Measurements from ENCODE around the gene KRTAP9-7. TPM values are rescaled to one million over a fixed set of nuclear protein-coding genes. Genes with fewer than 3 reads are reported as not detected.

The KRTAP9-7 gene
- total RNA-seq, 1 experiment from 2014 or later: not detected

- no peaks in the 10 kb centered on the region for H3K9me3 ChIP-seq (ENCODE audit: control insufficient read depth, insufficient read depth, low read depth, low read length)
- no peak overlapping the region for H3K27ac ChIP-seq (ENCODE audit: low read length)
- ATAC-seq (no peak), DNase-seq (ENCODE audit: low read depth, low spot score) (no peak)
- no peak for TF ChIP-seq SIN3A (IDR thresholded peaks at IDR 0.05; ENCODE audit: borderline replicate concordance, insufficient read depth, low read depth, low read length)
- TF ChIP-seq TCF7L2 (IDR thresholded peaks at IDR 0.05; ENCODE audit: low read depth, low read length): no peak
- no peak for TF ChIP-seq POLR2AphosphoS5 (IDR thresholded peaks at IDR 0.05; ENCODE audit: low read depth, low read length)
- TF ChIP-seq, protein P1, sequence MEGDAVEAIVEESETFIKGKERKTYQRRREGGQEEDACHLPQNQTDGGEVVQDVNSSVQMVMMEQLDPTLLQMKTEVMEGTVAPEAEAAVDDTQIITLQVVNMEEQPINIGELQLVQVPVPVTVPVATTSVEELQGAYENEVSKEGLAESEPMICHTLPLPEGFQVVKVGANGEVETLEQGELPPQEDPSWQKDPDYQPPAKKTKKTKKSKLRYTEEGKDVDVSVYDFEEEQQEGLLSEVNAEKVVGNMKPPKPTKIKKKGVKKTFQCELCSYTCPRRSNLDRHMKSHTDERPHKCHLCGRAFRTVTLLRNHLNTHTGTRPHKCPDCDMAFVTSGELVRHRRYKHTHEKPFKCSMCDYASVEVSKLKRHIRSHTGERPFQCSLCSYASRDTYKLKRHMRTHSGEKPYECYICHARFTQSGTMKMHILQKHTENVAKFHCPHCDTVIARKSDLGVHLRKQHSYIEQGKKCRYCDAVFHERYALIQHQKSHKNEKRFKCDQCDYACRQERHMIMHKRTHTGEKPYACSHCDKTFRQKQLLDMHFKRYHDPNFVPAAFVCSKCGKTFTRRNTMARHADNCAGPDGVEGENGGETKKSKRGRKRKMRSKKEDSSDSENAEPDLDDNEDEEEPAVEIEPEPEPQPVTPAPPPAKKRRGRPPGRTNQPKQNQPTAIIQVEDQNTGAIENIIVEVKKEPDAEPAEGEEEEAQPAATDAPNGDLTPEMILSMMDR (IDR thresholded peaks at IDR 0.05): no peak
- TF ChIP-seq REST (IDR thresholded peaks at IDR 0.05; ENCODE audit: insufficient read depth in 1 of 2, low read depth in 2 of 2, low read length in 1 of 2): no peak
- in situ Hi-C loops (cut with HindIII; ENCODE audit: low pct_unique_long_range_greater_than_20kb, low sequenced_read_pairs) (no loop called here), intact Hi-C loops (cut with micrococcal nuclease; ENCODE audit: unreplicated experiment) (no loop called here)
- H3K4me1 ChIP-seq (ENCODE audit: control insufficient read depth, insufficient read depth, low read length): no peaks in the 10 kb centered on the region
- CTCF ChIA-PET: no interaction called here
- no peak overlapping the region for H3K4me3 ChIP-seq (ENCODE audit: low read depth in 2 of 2, low read length in 2 of 2)
- no peaks in the 10 kb centered on the region for H3K36me3 ChIP-seq (ENCODE audit: control insufficient read depth, insufficient read depth, low read length)
- H3K27me3 ChIP-seq (ENCODE audit: control insufficient read depth, insufficient read depth, low read length): no peaks in the 10 kb centered on the region
- POLR2A ChIA-PET: no interaction called here
- no TSS peak for BruUV-seq (replicated peaks)
Measured at GRCh38 chr17:41298458-41299135, 23.1 kb downstream of the KRTAP9-7 start.

GRCh38 chr17:41301204-41301790 is 25.8 kb downstream of the KRTAP9-7 start:
- no peaks in the 10 kb centered on the region for H3K36me3 ChIP-seq (ENCODE audit: control insufficient read depth, insufficient read depth, low read length)
- BruUV-seq (replicated peaks): no TSS peak
- no peak overlapping the region for H3K27ac ChIP-seq (ENCODE audit: low read length)
- CTCF ChIA-PET: interaction anchor here (0.5 kb wide), 1 partner anchor 515 kb away, joined by 5 read pairs; no protein-coding TSS in a partner anchor
- intact Hi-C loops (cut with micrococcal nuclease; ENCODE audit: unreplicated experiment): no loop called here
- DNase-seq (ENCODE audit: low read depth, low spot score) (no peak), ATAC-seq (no peak)
- H3K9me3 ChIP-seq (ENCODE audit: control insufficient read depth, insufficient read depth, low read depth, low read length): no peaks in the 10 kb centered on the region
- TF ChIP-seq REST (IDR thresholded peaks at IDR 0.05; ENCODE audit: insufficient read depth in 1 of 2, low read depth in 2 of 2, low read length in 1 of 2): no peak
- POLR2A ChIA-PET: no interaction called here
- H3K4me1 ChIP-seq (ENCODE audit: control insufficient read depth, insufficient read depth, low read length): no peaks in the 10 kb centered on the region
- no peak overlapping the region for H3K4me3 ChIP-seq (ENCODE audit: low read depth in 2 of 2, low read length in 2 of 2)
- in situ Hi-C loops (cut with HindIII; ENCODE audit: low pct_unique_long_range_greater_than_20kb, low sequenced_read_pairs): no loop called here
- peaks cover 2% of the 10 kb centered on the region; the same call in 1 of the 2 replicates for H3K27me3 ChIP-seq (ENCODE audit: control insufficient read depth, insufficient read depth, low read length)
